Body of pancreas (tissue), 4 donors: ENCODE results near the gene CA4. TPM values are rescaled to one million over a fixed set of nuclear protein-coding genes. Genes with fewer than 3 reads are reported as not detected.

Source experiments
- ATAC-seq: fragments of 150-250 bp; one replicate; pipeline ENCODE4 v1.9.1; 2016
- DNase-seq, 4 donors: peaks; one replicate each; pipeline ENCODE4 v3.0.0-alpha.2; 2019
- H3K27ac ChIP-seq, 4 donors: fragments of 200-600 bp; sonication (generic); 1 replicate in 3 of 4; 2 replicates in 1 of 4; pipeline versions ENCODE4 v1.5.1 to v1.6.1; 2016 to 2019; ENCODE audit warnings: mild to moderate bottlenecking in 1 of 4, mixed read lengths in 1 of 4, moderate library complexity in 1 of 4
- H3K27me3 ChIP-seq, 2 donors: fragments of 200-600 bp; sonication (generic); one replicate each; pipeline ENCODE4 v1.6.0; 2016; ENCODE audit warnings: mild to moderate bottlenecking in 1 of 2
- H3K36me3 ChIP-seq, 2 donors: fragments of 200-600 bp; sonication (generic); replicated peaks in 1 of 2; 2 replicates each; pipeline ENCODE4 v1.5.1; 2016; ENCODE audit warnings: low read depth in 2 of 2; ENCODE audit not compliant: insufficient read depth in 1 of 2
- H3K4me1 ChIP-seq: fragments of 200-600 bp; sonication (generic); one replicate; pipeline ENCODE4 v1.6.0; 2016
- H3K4me3 ChIP-seq, 2 donors: fragments of 200-600 bp; sonication (generic); 1 replicate in 1 of 2; 2 replicates in 1 of 2; pipeline ENCODE4 v1.5.1; 2016 to 2019
- H3K9me3 ChIP-seq, 3 donors: fragments of 200-600 bp; sonication (generic); 1 replicate in 2 of 3; 2 replicates in 1 of 3; pipeline ENCODE4 v1.5.1; 2016
- CTCF ChIP-seq, 7 experiments: fragments of 450-650 bp in 4 of 7; fragments of 200-600 bp in 3 of 7; sonication (generic) in 3 of 7; IDR thresholded peaks; one replicate each; pipeline ENCODE4 v1.5.1; 2016 to 2019; ENCODE audit warnings: antibody characterized with exemption in 7 of 7
- POLR2A ChIP-seq, 3 donors: fragments of 450-650 bp; IDR thresholded peaks; one replicate each; pipeline ENCODE4 v1.6.1; 2016; ENCODE audit warnings: antibody characterized with exemption in 3 of 3, mild to moderate bottlenecking in 2 of 3
- WGBS, 2 donors: methylation state at CpG; one replicate each; pipeline ENCODE4 v1.1.5; 2017; 5-methylcytosine and 5-hydroxymethylcytosine counted together
- intact Hi-C: fragments of 100-400 bp; cut with DNase I; formaldehyde crosslinking; loops from one replicate; pipeline ENCODE4 v1.15.1; 2023
- total RNA-seq, 2 donors: library from RNA; depleted of rRNA; stranded (reverse); fragments of >200 nt; gene quantifications; one replicate each; pipeline ENCODE4 v1.1.0, GENCODE V29; 2016

Gene CA4
- total RNA-seq, 2 donors from 2014 or later: 6.2 to 18.8 TPM

- Histone ChIP-seq H3K27ac (no peak overlapping the region), H3K4me1 (peaks cover 50% of the 10 kb centered on the region), H3K36me3 (no peaks in the 10 kb centered on the region), H3K27me3 (peaks cover 0 to 3% of the 10 kb centered on the region in 2 donors), H3K9me3 (no peaks in the 10 kb centered on the region), H3K4me3 (no peak overlapping the region)
- TF ChIP-seq POLR2A (IDR thresholded peaks at IDR 0.05) (no peak), CTCF (IDR thresholded peaks at IDR 0.05) (no peak)
- 58 to 73% methylated on average over 4 to 5 of the region's 5 CpGs for WGBS, 2 donors
- intact Hi-C loops: no loop called here
- ATAC-seq (no peak), DNase-seq (peak in 2 of 4 donors; percentile 31 to 32)
Measured at GRCh38 chr17:60164697-60165096, 14.9 kb downstream of the CA4 start.

- Histone ChIP-seq H3K4me3 (no peak overlapping the region), H3K36me3 (no peaks in the 10 kb centered on the region), H3K9me3 (no peaks in the 10 kb centered on the region), H3K27me3 (no peaks in the 10 kb centered on the region), H3K4me1 (peaks cover 50% of the 10 kb centered on the region), H3K27ac (no peak overlapping the region)
- intact Hi-C loops: no loop called here
- no peak for TF ChIP-seq POLR2A (IDR thresholded peaks at IDR 0.05)
- DNase-seq: no peak
- ATAC-seq: no peak
- WGBS, 2 donors: 69 to 76% methylated on average over 4 to 5 of the region's 5 CpGs
Measured at GRCh38 chr17:60165223-60165622, 15.4 kb downstream of the CA4 start.

GRCh38 chr17:60165971-60166370 is 16.2 kb downstream of the CA4 start:
- H3K4me1 ChIP-seq: peaks cover 50% of the 10 kb centered on the region
- WGBS, 2 donors: 68 to 71% methylated on average over 5 of the region's 5 CpGs
- no peaks in the 10 kb centered on the region for H3K9me3 ChIP-seq
- TF ChIP-seq POLR2A (IDR thresholded peaks at IDR 0.05) (no peak), CTCF (IDR thresholded peaks at IDR 0.05) (no peak)
- DNase-seq (no peak), ATAC-seq (no peak)
- no peak overlapping the region for H3K27ac ChIP-seq
- no peak overlapping the region for H3K4me3 ChIP-seq
- intact Hi-C loops: no loop called here
- no peaks in the 10 kb centered on the region for H3K36me3 ChIP-seq
- no peaks in the 10 kb centered on the region for H3K27me3 ChIP-seq

- ATAC-seq (peak; percentile 76), DNase-seq (peak; percentile 58 to 80 (median 74))
- intact Hi-C loops: no loop called here
- peak overlapping the region in 3 of 4 donors; percentile 62 to 64 (median 63) for H3K27ac ChIP-seq
- no peak overlapping the region for H3K4me3 ChIP-seq
- no peaks in the 10 kb centered on the region for H3K9me3 ChIP-seq
- TF ChIP-seq CTCF (IDR thresholded peaks at IDR 0.05) (no peak), POLR2A (IDR thresholded peaks at IDR 0.05) (no peak)
- H3K36me3 ChIP-seq: no peaks in the 10 kb centered on the region
- no peaks in the 10 kb centered on the region for H3K27me3 ChIP-seq
- 26 to 28% methylated on average over 11 of the region's 11 CpGs for WGBS, 2 donors
- peaks cover 42% of the 10 kb centered on the region for H3K4me1 ChIP-seq
Measured at GRCh38 chr17:60167065-60167741, 17.4 kb downstream of the CA4 start.

- ATAC-seq: no peak
- 73 to 78% methylated on average over 7 of the region's 7 CpGs for WGBS, 2 donors
Measured at GRCh38 chr17:60168654-60169053, 18.9 kb downstream of the CA4 start.

More at GRCh38 chr17:60168654-60169053, 18.9 kb downstream of the CA4 start:
- peaks cover 33% of the 10 kb centered on the region for H3K4me1 ChIP-seq
- intact Hi-C loops: no loop called here
- TF ChIP-seq POLR2A (IDR thresholded peaks at IDR 0.05): no peak
- TF ChIP-seq CTCF (IDR thresholded peaks at IDR 0.05): no peak
- H3K27ac ChIP-seq: no peak overlapping the region
- no peak overlapping the region for H3K4me3 ChIP-seq
- no peak for DNase-seq
- no peaks in the 10 kb centered on the region for H3K9me3 ChIP-seq
- no peaks in the 10 kb centered on the region for H3K36me3 ChIP-seq
- H3K27me3 ChIP-seq: no peaks in the 10 kb centered on the region
